Measurements from ENCODE around the gene CGB3. TPM values are rescaled to one million over a fixed set of nuclear protein-coding genes. Genes with fewer than 3 reads are reported as not detected.

Gene CGB3
- total and polyA plus RNA-seq, 4 donors = not detected

DNA sequence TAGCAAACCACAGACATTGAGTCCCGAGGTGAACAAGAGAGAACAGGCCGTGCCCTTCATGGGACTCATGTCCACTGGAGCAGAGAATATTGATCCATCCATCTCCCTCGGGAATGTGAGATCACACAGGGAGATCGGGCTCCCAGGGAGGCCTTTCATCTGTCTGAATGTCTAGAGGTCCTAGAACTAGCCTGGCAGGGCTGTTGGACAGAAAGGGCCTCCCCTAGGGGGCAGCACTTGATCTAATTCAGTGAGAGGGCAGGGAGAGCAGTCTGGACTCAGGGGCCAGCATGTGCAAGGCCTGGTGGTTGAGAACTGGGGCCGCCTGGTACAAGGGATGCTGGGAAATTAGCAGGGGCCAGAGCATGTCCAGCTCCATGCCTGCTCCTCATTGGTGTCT is 26.2 kb downstream of the CGB3 start:
- DNase-seq (no peak), ATAC-seq (ENCODE audit: low FRiP score) (no peak)
- no peak overlapping the region for H3K27ac ChIP-seq (ENCODE audit: low read depth in 1 of 2, low read length in 2 of 2)
- no peaks in the 10 kb centered on the region for H3K36me3 ChIP-seq (ENCODE audit: control insufficient read depth in 1 of 2, insufficient read depth in 2 of 2, low read length in 1 of 2)
- intact Hi-C loops (cut with DNase I) = loop anchor here in 1 of 2 donors (10.0 kb wide), 1 partner anchor 147 kb away; no protein-coding TSS in a partner anchor
- H3K27me3 ChIP-seq (ENCODE audit: control insufficient read depth in 1 of 2, insufficient read depth in 2 of 2, low read length in 1 of 2) = no peaks in the 10 kb centered on the region
- no peak overlapping the region for H3K4me3 ChIP-seq (ENCODE audit: low read length in 2 of 2)
- no peaks in the 10 kb centered on the region for H3K4me1 ChIP-seq (ENCODE audit: control insufficient read depth in 1 of 2, insufficient read depth in 2 of 2, low read length in 2 of 2)
- H3K9me3 ChIP-seq (ENCODE audit: control insufficient read depth, low read length) = no peaks in the 10 kb centered on the region
- WGBS, 2 donors = 81 to 86% methylated on average over 5 of the region's 5 CpGs

DNA sequence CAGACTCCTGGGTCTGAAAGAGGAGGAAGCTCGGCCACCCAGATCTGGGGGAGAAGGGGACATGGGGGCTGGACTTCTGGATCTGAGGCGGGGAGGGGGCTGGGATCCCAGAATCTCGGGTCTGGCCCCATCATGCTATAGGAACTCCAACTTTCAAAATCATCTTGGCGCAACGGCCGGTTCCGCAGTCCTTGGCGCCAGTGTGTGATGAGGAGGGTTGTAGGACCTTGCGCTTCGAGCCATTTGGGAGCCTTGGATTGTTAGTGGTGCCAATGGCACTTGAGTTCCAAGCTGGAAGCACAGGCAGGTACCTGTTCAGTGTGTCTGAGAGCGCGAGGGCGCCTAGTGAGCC is 30.1 kb downstream of the CGB3 start:
- Histone ChIP-seq H3K36me3 (ENCODE audit: control insufficient read depth in 1 of 2, insufficient read depth in 2 of 2, low read length in 1 of 2) (no peaks in the 10 kb centered on the region), H3K4me1 (ENCODE audit: control insufficient read depth in 1 of 2, insufficient read depth in 2 of 2, low read length in 2 of 2) (no peaks in the 10 kb centered on the region), H3K9me3 (ENCODE audit: control insufficient read depth, low read length) (no peaks in the 10 kb centered on the region), H3K4me3 (ENCODE audit: low read length in 2 of 2) (peak overlapping the region; percentile 60 to 63), H3K27ac (ENCODE audit: low read depth in 1 of 2, low read length in 2 of 2) (peak overlapping the region in 1 of 2 donors; percentile 33), H3K27me3 (ENCODE audit: control insufficient read depth in 1 of 2, insufficient read depth in 2 of 2, low read length in 1 of 2) (no peaks in the 10 kb centered on the region)
- DNase-seq (peak in 1 of 2 donors; percentile 77), ATAC-seq (ENCODE audit: low FRiP score) (no peak)
- 0 to 2% methylated on average over 13 of the region's 13 CpGs for whole genome bisulfite sequencing, 2 donors
- intact Hi-C loops (cut with DNase I) = loop anchor here in 1 of 2 donors (10.0 kb wide), 1 partner anchor 151 kb away; no protein-coding TSS in a partner anchor

DNA sequence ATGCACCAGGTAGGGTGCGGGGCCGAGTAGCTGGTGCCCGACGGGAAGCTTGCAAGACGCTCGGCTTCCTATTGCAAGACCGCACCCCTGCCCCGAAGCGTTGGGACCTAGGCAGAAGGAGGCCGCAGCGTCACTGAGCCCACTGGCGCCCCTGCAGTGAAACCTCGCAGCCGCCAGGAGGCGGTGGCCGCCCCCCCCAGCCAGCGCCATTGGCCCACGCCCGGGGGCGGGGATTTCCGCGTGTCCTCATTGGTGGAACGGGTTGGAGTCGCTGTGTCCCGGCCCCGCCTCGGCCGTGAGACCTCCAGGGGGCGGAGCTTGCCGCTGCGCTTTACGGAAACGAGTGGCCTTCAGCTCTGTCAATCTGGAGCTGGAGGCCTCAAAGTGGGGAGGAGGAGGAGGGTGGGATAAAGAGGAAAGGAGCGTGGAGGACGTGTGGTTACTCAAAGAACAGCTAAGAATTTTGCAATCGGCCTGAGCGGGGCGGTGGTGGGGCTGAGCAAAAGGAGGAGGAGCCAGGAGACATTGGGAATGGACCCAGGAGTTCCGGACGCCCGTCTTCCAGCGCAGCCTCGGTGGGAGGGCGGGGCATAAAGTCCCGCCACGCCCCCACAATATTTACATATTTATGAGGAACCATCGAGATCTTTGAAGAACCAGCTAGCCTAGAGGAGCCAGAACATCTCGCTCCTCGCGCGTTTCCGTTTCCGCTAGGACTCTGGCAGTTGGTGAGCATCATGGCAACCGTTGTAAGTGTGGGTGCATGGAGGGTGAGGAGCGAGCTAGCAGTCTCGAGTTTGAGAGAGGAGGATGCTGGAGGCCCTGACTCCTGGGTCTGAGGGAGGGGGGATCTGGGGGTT is 30.7 kb downstream of the CGB3 start, which contains the start of the genes GYS1 and RUVBL2:
Gene GYS1 (minus strand): TSS at position 135 of the 860 bp plus-strand sequence. CDS start 197 bp downstream, outside the sequence.
Gene RUVBL2 (plus strand): TSS at position 713 of the 860 bp plus-strand sequence. CDS start 25 bp downstream, at position 738.
- no peaks in the 10 kb centered on the region for H3K9me3 ChIP-seq (ENCODE audit: control insufficient read depth, low read length)
- H3K4me1 ChIP-seq (ENCODE audit: control insufficient read depth in 1 of 2, insufficient read depth in 2 of 2, low read length in 2 of 2) = no peaks in the 10 kb centered on the region
- peak within 1 kb of the TSS; percentile 31 to 100 for H3K27ac ChIP-seq (ENCODE audit: low read depth in 1 of 2, low read length in 2 of 2)
- ATAC-seq (ENCODE audit: low FRiP score) (peak; percentile 97), DNase-seq (peak; percentile 100)
- WGBS, 2 donors = 0 to 1% methylated on average over 56 of the region's 56 CpGs
- intact Hi-C loops (cut with DNase I) = loop anchor here in 1 of 2 donors (2.0 to 10.0 kb wide), 2 partner anchors 29 to 151 kb away; partner anchors contain the start of gene FTL
- peak within 1 kb of the TSS; percentile 60 to 97 for H3K4me3 ChIP-seq (ENCODE audit: low read length in 2 of 2)
- no peaks in the 10 kb centered on the region for H3K27me3 ChIP-seq (ENCODE audit: control insufficient read depth in 1 of 2, insufficient read depth in 2 of 2, low read length in 1 of 2)
- H3K36me3 ChIP-seq (ENCODE audit: control insufficient read depth in 1 of 2, insufficient read depth in 2 of 2, low read length in 1 of 2) = peaks cover 0 to 4% of the 10 kb centered on the region in 2 donors

DNA sequence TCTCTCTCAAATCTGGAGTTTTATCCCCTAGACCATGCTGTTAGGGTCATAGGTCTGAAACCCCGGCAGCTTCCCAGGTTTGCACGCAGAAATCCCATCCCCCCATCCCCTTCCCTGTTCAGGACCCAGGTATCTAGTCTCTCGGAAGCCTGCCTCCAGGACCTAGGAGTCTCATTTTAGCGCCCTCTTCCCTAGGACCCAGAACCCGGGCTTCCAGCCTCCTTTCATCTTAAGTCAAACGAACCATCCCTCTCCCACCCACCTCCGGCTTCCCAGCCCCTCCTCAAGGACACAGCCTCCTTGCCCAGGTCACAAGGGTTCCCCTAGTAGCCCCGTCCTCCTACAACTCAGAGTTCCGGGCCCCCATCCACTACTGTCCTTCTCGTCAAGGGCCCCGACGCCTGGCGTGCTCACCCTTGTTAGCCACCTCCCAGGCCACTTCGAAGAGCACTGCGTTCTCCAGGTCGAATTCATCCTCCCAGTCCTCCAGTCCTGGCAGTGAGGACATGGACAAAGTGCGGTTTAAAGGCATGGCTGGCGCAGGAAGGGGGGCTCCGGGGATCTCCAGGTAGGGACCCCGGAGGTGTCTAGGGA is 31.5 kb downstream of the CGB3 start:
- ATAC-seq (ENCODE audit: low FRiP score) (peak; percentile 6), DNase-seq (no peak)
- no peaks in the 10 kb centered on the region for H3K27me3 ChIP-seq (ENCODE audit: control insufficient read depth in 1 of 2, insufficient read depth in 2 of 2, low read length in 1 of 2)
- H3K36me3 ChIP-seq (ENCODE audit: control insufficient read depth in 1 of 2, insufficient read depth in 2 of 2, low read length in 1 of 2) = peaks cover 0 to 4% of the 10 kb centered on the region in 2 donors
- no peaks in the 10 kb centered on the region for H3K9me3 ChIP-seq (ENCODE audit: control insufficient read depth, low read length)
- peak overlapping the region; percentile 44 to 97 for H3K4me3 ChIP-seq (ENCODE audit: low read length in 2 of 2)
- intact Hi-C loops (cut with DNase I) = loop anchor here in 1 of 2 donors (2.0 to 10.0 kb wide), 2 partner anchors 28 to 152 kb away; partner anchors contain the start of gene FTL
- 0 to 1% methylated on average over 20 of the region's 20 CpGs for WGBS, 2 donors
- no peaks in the 10 kb centered on the region for H3K4me1 ChIP-seq (ENCODE audit: control insufficient read depth in 1 of 2, insufficient read depth in 2 of 2, low read length in 2 of 2)
- H3K27ac ChIP-seq (ENCODE audit: low read depth in 1 of 2, low read length in 2 of 2) = peak overlapping the region; percentile 31 to 100

DNA sequence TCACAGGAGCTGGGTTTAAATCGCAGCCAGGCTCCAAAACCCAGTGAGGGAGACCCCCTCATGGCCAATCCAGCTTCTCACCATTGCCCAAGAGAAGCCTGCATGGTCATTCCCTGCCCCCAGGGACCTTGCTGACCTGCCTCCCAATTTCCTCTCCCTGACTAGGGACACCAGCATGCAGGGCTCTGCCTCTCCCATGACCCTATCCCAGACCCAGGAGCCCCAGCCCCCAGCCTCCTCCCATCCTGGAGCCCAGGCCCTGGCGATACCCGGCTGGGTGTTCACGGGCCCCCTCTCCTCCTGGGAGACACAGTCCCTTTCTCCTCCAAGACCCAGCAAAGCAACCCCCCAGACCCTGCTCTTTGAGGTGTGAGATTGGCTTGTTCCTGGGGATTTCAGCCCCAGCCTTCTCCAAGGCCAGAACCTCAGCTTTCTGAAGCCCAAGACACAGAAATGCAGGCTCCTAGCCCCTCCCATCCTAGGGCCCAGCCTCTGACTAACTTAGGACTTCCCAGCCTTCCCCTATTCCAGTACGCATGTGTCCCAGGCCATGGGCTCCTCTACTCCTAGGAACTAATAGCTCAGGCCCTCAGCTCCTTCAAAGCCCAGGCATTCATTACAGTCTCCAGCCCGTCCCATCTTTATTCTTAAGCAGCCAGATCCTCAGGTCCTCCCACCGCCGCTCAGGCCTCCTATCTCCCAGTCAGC is 32.1 kb downstream of the CGB3 start:
- no peaks in the 10 kb centered on the region for H3K9me3 ChIP-seq (ENCODE audit: control insufficient read depth, low read length)
- peak; percentile 76 for ATAC-seq (ENCODE audit: low FRiP score)
- H3K36me3 ChIP-seq (ENCODE audit: control insufficient read depth in 1 of 2, insufficient read depth in 2 of 2, low read length in 1 of 2) = peaks cover 0 to 4% of the 10 kb centered on the region in 2 donors
- WGBS, 2 donors = 6% methylated on average over 8 of the region's 8 CpGs
- H3K27me3 ChIP-seq (ENCODE audit: control insufficient read depth in 1 of 2, insufficient read depth in 2 of 2, low read length in 1 of 2) = no peaks in the 10 kb centered on the region
- peak overlapping the region; percentile 44 to 97 for H3K4me3 ChIP-seq (ENCODE audit: low read length in 2 of 2)
- H3K27ac ChIP-seq (ENCODE audit: low read depth in 1 of 2, low read length in 2 of 2) = peak overlapping the region; percentile 31 to 100
- peak; percentile 84 to 85 for DNase-seq
- no peaks in the 10 kb centered on the region for H3K4me1 ChIP-seq (ENCODE audit: control insufficient read depth in 1 of 2, insufficient read depth in 2 of 2, low read length in 2 of 2)
- intact Hi-C loops (cut with DNase I) = loop anchor here in 1 of 2 donors (2.0 to 10.0 kb wide), 2 partner anchors 27 to 153 kb away; partner anchors contain the start of gene FTL

DNA sequence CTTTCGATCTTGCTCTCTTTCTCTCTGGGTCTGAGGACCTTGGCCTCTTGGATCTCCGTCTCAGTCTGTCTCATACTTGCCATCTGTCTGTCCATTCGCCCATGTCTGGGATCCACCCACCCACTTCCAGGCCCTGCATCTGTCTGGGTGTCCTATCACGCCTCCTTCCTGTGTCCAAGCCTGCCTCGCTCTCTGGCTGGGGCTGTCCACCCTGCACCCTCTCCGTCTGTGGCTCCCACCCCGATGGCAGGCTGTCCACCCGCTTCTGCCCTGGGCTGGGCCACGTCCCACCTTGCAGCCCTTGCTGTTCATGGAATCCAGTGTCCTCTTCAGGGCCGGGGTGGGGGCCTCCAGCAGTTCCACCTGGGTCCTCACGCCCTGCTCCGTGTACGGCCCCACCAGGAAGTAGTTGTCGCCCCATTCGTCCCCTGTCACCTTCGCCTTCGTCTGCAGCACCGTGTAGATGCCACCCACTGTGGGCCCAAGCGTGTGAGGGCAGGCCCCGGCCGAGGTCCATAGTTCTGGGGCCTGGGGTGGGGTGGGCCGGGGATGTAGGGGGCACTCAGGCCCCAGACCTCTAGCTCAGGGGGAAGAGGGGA is 33.0 kb downstream of the CGB3 start:
- Histone ChIP-seq H3K27ac (ENCODE audit: low read depth in 1 of 2, low read length in 2 of 2) (no peak overlapping the region), H3K27me3 (ENCODE audit: control insufficient read depth in 1 of 2, insufficient read depth in 2 of 2, low read length in 1 of 2) (no peaks in the 10 kb centered on the region), H3K4me3 (ENCODE audit: low read length in 2 of 2) (no peak overlapping the region), H3K9me3 (ENCODE audit: control insufficient read depth, low read length) (no peaks in the 10 kb centered on the region), H3K36me3 (ENCODE audit: control insufficient read depth in 1 of 2, insufficient read depth in 2 of 2, low read length in 1 of 2) (peaks cover 0 to 4% of the 10 kb centered on the region in 2 donors), H3K4me1 (ENCODE audit: control insufficient read depth in 1 of 2, insufficient read depth in 2 of 2, low read length in 2 of 2) (no peaks in the 10 kb centered on the region)
- 82 to 83% methylated on average over 22 of the region's 22 CpGs for WGBS, 2 donors
- intact Hi-C loops (cut with DNase I) = loop anchor here in 1 of 2 donors (10.0 kb wide), 1 partner anchor 154 kb away; no protein-coding TSS in a partner anchor
- DNase-seq = no peak
- ATAC-seq (ENCODE audit: low FRiP score) = no peak

DNA sequence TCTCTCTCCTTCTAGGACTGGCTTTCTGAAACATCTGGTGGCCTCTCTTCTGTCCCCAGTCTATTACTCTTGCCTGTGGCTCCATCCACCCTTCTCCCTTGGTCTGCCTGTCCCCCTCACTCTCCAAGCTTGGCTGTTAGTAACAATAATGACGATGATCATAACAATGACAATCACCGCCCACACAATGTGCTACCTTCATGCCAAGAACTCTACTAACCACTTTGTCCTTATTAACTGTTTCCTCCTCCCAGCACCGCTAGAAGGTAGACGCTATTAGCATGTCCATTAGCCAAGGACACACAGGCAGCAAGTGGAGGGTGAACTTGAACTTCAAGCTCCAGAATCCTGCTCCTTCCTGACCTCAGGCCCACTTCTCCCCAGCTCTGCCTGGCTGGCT is 33.7 kb downstream of the CGB3 start:
- Histone ChIP-seq H3K4me3 (ENCODE audit: low read length in 2 of 2) (no peak overlapping the region), H3K36me3 (ENCODE audit: control insufficient read depth in 1 of 2, insufficient read depth in 2 of 2, low read length in 1 of 2) (peaks cover 0 to 4% of the 10 kb centered on the region in 2 donors), H3K27me3 (ENCODE audit: control insufficient read depth in 1 of 2, insufficient read depth in 2 of 2, low read length in 1 of 2) (no peaks in the 10 kb centered on the region), H3K9me3 (ENCODE audit: control insufficient read depth, low read length) (no peaks in the 10 kb centered on the region), H3K27ac (ENCODE audit: low read depth in 1 of 2, low read length in 2 of 2) (no peak overlapping the region), H3K4me1 (ENCODE audit: control insufficient read depth in 1 of 2, insufficient read depth in 2 of 2, low read length in 2 of 2) (no peaks in the 10 kb centered on the region)
- intact Hi-C loops (cut with DNase I) = loop anchor here in 1 of 2 donors (10.0 kb wide), 1 partner anchor 154 kb away; no protein-coding TSS in a partner anchor
- no peak for DNase-seq
- ATAC-seq (ENCODE audit: low FRiP score) = no peak
- WGBS, 2 donors = 69 to 73% methylated on average over 4 of the region's 4 CpGs

Measured in aorta (tissue), 5 donors.